ENCODE data around the gene ALK.

The ALK gene

DNA sequence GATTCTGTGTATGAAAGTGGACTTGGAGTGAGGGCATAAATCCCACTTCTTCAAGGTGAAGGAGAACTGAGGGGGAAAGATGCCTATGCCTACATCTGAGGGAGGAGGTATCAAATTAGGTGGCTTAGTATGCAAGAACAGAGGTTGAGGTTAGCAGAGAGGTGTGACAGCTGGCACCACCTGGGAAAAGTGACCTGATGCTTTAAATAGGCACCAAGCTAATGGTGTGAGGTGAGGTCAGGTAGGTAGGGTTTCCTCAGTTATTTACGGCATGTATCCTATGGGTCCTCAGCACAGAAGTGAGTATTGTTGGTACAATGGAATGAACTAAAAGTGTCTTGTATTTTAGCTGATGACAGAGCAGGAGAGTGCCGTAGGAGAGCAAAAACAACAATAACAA lies 439.0 kb downstream of the ALK start:
- Mint-ChIP-seq H3K27ac (no peak overlapping the region), H3K36me3 (no peaks in the 10 kb centered on the region), H3K9me3 (ENCODE audit: low read depth) (no peaks in the 10 kb centered on the region), H3K27me3 (peaks cover 2% of the 10 kb centered on the region), H3K4me1 (ENCODE audit: low read depth) (no peaks in the 10 kb centered on the region), H3K4me3 (no peak overlapping the region)

DNA sequence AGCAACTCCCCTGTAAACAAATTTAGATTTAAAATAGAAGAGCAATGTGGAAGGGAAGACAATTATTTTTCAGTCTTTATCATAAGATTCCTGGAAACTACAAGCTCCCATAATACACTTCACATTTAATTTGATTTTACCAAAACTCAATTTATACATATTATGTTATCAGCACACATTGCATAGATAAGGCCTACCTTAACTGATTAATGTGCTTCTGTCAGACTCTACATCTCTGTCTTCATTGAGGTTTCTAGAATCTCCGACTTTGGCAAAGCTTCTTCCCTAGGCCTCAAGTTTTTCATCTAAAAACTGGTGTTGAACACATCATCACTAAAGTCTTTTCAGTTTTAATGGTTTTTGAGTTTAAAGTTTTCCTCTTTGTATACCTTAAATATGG lies 440.1 kb downstream of the ALK start:
- Mint-ChIP-seq H3K27ac (no peak overlapping the region), H3K9me3 (ENCODE audit: low read depth) (no peaks in the 10 kb centered on the region), H3K27me3 (peaks cover 3% of the 10 kb centered on the region), H3K4me1 (ENCODE audit: low read depth) (no peaks in the 10 kb centered on the region), H3K4me3 (no peak overlapping the region), H3K36me3 (no peaks in the 10 kb centered on the region)

DNA sequence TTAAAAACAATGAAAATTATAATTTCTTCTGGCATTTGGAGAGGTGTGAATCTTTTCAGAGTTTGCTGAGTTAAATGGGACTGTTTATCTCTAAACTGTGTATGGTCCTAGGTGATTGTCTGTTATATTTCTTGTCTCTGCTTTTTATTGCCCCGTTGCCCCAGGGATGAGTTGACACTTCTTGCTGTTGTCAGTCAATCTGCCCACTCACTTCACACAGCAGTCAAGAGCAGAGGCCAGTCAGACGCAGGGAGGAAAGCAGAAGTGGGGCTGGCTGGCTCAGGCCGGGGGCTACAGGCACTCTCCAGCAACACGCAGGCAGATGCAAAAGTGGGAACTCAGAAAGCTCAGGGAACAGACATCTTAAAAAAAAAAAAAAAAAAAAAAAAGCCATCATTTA lies 441.0 kb downstream of the ALK start:
- Mint-ChIP-seq H3K27me3 (peaks cover 3% of the 10 kb centered on the region), H3K4me1 (ENCODE audit: low read depth) (no peaks in the 10 kb centered on the region), H3K4me3 (no peak overlapping the region), H3K27ac (no peak overlapping the region), H3K36me3 (no peaks in the 10 kb centered on the region), H3K9me3 (ENCODE audit: low read depth) (no peaks in the 10 kb centered on the region)

DNA sequence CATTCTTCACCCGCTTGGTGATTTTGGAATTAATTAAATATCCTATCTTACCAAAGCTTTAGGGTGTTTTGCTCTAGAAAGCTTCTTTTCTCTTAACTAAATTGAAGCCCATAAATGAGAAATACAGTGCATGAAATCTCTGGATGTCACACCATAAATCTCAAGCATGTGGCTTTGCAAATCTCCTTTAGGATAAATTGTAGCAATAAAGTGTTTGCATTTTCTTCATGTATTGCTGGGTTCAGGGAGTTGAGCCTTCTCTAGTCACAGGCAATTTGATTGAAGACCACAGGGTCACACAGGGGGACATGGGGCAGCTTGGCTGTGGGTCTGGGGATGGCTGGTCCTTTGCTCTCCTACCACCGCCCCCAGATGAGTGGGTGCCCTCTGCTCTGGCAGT lies 442.0 kb downstream of the ALK start:
- H3K4me3 Mint-ChIP-seq = no peak overlapping the region
- H3K27ac Mint-ChIP-seq = no peak overlapping the region
- no peaks in the 10 kb centered on the region for H3K36me3 Mint-ChIP-seq
- no peaks in the 10 kb centered on the region for H3K4me1 Mint-ChIP-seq (ENCODE audit: low read depth)
- peaks cover 3% of the 10 kb centered on the region for H3K27me3 Mint-ChIP-seq
- H3K9me3 Mint-ChIP-seq (ENCODE audit: low read depth) = no peaks in the 10 kb centered on the region

DNA sequence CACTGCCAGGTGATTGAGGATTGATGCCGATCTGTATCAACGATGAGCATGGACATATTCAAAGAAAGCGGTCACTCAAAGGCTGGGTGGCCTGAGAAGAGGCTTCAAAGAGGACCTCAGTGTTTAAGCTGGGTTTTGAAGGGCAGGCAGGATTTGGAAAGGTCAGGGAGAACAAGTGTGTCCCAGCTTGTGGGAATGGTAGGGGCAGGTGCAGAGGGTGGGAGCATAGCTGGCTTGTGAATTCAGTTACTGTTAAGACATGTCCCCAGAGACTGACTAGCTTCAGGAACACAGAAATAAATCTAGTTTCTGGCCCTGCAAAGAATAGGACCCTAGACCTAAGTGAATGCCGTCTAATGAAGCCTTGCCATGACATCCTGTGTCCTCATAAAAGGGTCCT lies 442.7 kb downstream of the ALK start:
- H3K27ac Mint-ChIP-seq = no peak overlapping the region
- H3K9me3 Mint-ChIP-seq (ENCODE audit: low read depth) = no peaks in the 10 kb centered on the region
- H3K36me3 Mint-ChIP-seq = no peaks in the 10 kb centered on the region
- no peaks in the 10 kb centered on the region for H3K4me1 Mint-ChIP-seq (ENCODE audit: low read depth)
- peaks cover 5% of the 10 kb centered on the region for H3K27me3 Mint-ChIP-seq
- no peak overlapping the region for H3K4me3 Mint-ChIP-seq

DNA sequence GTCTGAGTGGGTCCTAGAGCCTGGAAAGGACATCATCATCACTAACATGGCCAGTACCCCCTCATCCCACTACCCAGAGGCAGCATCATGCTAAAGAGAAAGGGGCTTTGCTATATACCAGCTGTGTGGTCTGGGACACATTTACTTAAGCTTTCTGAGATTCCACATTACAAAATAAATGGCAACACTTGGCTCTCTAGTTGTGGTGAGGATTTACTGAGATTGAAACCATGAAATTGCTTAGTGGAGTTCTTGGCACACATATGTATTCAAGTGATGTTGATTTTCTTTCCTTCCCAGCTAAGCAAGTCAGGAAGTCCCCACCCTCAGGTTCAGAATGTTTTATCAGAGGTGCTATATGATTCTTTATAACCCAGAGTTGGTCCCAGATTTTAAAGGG lies 444.2 kb downstream of the ALK start:
- H3K4me3 Mint-ChIP-seq = no peak overlapping the region
- no peaks in the 10 kb centered on the region for H3K4me1 Mint-ChIP-seq (ENCODE audit: low read depth)
- H3K36me3 Mint-ChIP-seq = no peaks in the 10 kb centered on the region
- no peak overlapping the region for H3K27ac Mint-ChIP-seq
- H3K9me3 Mint-ChIP-seq (ENCODE audit: low read depth) = peaks cover 4% of the 10 kb centered on the region
- peaks cover 6% of the 10 kb centered on the region for H3K27me3 Mint-ChIP-seq

DNA sequence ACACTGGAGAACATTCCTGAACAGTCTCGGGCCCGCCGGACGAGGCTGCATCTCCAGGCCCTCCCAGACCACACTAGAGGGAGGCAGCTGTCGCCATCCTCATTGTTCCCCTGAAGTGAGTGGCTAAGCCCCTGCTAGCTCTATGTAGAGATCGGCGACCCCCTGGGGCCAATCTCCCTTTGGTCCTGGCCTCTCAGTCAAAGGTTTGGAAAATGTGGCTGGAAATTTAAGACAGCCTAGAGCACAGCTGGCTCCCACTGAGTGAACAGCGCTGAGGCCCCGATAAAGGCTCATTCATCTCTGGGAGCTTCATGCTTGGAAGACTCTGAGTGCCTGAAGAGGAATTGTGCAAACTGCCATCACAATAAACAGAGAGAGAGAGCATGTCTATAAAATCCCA lies 445.9 kb downstream of the ALK start:
- H3K27ac Mint-ChIP-seq = no peak overlapping the region
- no peaks in the 10 kb centered on the region for H3K4me1 Mint-ChIP-seq (ENCODE audit: low read depth)
- no peaks in the 10 kb centered on the region for H3K36me3 Mint-ChIP-seq
- H3K4me3 Mint-ChIP-seq = no peak overlapping the region
- peaks cover 6% of the 10 kb centered on the region for H3K9me3 Mint-ChIP-seq (ENCODE audit: low read depth)
- peaks cover 6% of the 10 kb centered on the region for H3K27me3 Mint-ChIP-seq

DNA sequence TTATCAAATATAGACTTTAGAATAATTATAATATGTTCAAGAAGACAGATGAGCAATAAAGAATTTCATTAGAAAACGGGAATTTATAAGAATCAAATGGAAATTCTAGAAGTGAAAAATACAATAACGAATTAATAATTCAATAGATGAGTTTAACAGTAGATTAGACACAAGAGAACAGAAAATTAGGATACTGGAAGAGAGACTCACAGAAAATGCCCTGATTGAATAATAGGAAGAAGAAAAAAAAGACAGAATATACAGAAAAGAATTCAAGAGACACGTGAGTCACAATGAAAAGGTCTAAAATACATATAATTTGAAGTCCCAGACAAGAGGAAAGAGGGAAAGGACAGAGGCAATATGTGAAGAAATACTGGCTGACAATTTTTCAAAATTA lies 451.4 kb downstream of the ALK start:
- peaks cover 5% of the 10 kb centered on the region for H3K27me3 Mint-ChIP-seq
- peaks cover 18% of the 10 kb centered on the region for H3K9me3 Mint-ChIP-seq (ENCODE audit: low read depth)
- no peak overlapping the region for H3K4me3 Mint-ChIP-seq
- no peaks in the 10 kb centered on the region for H3K36me3 Mint-ChIP-seq
- no peak overlapping the region for H3K27ac Mint-ChIP-seq
- no peaks in the 10 kb centered on the region for H3K4me1 Mint-ChIP-seq (ENCODE audit: low read depth)

DNA sequence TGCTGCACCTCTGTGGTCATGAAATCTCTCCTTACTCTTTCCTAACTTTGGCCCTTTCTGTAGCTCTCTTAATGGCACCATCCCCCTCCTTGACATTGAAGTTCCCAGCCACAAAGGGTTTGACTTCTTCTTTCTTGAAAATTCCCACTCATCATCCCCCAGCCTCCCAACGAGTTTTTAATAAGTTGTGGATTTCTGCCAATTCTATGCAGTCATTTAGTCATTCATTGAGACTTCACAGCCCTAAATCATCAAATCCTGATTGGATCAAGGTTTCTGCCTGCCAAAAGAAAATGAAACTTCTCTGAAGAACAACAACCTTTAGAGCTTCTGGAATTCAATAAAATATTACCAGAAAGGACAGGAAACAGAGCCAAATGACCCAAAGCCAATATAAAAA lies 451.9 kb downstream of the ALK start:
- Mint-ChIP-seq H3K4me3 (no peak overlapping the region), H3K36me3 (no peaks in the 10 kb centered on the region), H3K9me3 (ENCODE audit: low read depth) (peaks cover 18% of the 10 kb centered on the region), H3K4me1 (ENCODE audit: low read depth) (no peaks in the 10 kb centered on the region), H3K27ac (no peak overlapping the region), H3K27me3 (peaks cover 5% of the 10 kb centered on the region)

DNA sequence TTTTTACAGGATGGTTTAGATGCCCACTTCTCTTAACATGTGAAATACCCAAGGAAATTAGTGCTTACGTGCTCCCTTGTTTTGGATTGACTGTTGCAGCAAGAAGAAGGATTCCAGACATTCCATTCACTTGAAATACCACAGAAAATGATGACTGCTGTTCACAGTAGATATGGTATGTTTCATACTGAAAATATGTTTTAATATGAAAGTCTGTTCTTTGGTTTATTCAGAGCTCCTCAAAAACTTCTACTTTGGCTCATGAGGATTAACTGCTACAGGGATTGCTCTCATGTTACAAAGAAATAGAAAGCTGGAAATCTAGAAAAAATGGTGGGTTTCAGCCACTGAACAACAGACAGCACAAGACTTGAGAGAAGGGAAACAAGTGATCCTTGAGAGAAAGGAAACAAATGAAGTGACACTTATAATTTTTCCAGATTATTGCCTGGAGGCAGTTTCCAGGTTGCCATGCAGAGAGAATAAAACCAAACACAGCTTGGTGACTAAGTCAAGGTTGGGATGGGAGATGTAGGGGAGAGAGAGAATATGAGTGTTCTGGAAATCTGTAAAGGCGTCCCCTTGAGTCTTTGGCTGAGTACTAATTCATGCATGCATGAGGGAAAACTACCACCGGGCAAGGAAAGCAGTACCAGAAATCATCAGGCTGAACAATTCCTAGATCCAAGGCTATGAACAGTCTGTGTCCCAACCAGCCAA lies 458.0 kb downstream of the ALK start:
- no peak overlapping the region for H3K27ac Mint-ChIP-seq

DNA sequence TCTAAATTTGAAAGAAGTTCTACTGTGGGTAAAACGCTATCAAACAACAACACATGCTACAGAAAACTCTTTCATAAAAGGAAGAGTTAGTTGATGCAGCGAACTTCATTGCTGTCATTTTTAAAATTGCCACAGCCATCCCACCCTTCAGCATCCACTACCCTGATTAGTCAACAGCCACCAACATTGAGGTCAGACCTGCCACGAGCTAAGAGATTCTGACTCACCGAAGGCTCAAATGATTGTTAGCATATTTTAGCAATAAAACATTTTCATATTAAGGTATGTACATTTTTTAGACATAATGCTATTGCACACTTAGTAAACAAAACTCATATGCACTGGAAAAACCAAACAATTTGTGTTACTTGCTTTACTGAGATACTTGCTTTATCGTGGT lies 459.1 kb downstream of the ALK start:
- Mint-ChIP-seq H3K9me3 (ENCODE audit: low read depth) (no peaks in the 10 kb centered on the region), H3K36me3 (no peaks in the 10 kb centered on the region), H3K4me1 (ENCODE audit: low read depth) (no peaks in the 10 kb centered on the region), H3K27me3 (peaks cover 8% of the 10 kb centered on the region), H3K27ac (no peak overlapping the region), H3K4me3 (no peak overlapping the region)

More for the DNA sequence above, 458.0 kb downstream of the ALK start:
- peaks cover 6% of the 10 kb centered on the region for H3K27me3 Mint-ChIP-seq
- H3K36me3 Mint-ChIP-seq = no peaks in the 10 kb centered on the region
- H3K9me3 Mint-ChIP-seq (ENCODE audit: low read depth) = no peaks in the 10 kb centered on the region
- H3K4me1 Mint-ChIP-seq (ENCODE audit: low read depth) = no peaks in the 10 kb centered on the region
- H3K4me3 Mint-ChIP-seq = no peak overlapping the region

DNA sequence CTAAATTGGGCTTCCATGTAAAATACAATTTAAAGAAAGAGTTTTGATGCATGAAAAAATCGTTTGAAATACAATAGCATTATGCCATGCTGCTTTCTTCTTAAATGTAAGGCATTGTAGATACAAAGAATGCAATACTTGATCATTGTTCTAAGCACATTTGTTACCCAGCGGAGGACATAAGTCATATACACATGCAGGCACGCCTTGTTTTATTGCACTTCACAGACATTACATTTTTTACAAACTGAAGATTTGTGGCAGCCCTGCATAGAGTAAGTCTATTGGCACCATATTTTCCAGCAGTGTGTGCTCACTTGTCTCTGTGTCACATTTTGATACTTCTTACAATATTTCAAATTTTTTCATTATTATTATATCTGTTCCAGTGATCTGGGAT lies 461.2 kb downstream of the ALK start:
- no peak overlapping the region for H3K27ac Mint-ChIP-seq
- no peaks in the 10 kb centered on the region for H3K4me1 Mint-ChIP-seq (ENCODE audit: low read depth)
- no peak overlapping the region for H3K4me3 Mint-ChIP-seq
- peaks cover 9% of the 10 kb centered on the region for H3K27me3 Mint-ChIP-seq
- no peaks in the 10 kb centered on the region for H3K36me3 Mint-ChIP-seq
- H3K9me3 Mint-ChIP-seq (ENCODE audit: low read depth) = no peaks in the 10 kb centered on the region

DNA sequence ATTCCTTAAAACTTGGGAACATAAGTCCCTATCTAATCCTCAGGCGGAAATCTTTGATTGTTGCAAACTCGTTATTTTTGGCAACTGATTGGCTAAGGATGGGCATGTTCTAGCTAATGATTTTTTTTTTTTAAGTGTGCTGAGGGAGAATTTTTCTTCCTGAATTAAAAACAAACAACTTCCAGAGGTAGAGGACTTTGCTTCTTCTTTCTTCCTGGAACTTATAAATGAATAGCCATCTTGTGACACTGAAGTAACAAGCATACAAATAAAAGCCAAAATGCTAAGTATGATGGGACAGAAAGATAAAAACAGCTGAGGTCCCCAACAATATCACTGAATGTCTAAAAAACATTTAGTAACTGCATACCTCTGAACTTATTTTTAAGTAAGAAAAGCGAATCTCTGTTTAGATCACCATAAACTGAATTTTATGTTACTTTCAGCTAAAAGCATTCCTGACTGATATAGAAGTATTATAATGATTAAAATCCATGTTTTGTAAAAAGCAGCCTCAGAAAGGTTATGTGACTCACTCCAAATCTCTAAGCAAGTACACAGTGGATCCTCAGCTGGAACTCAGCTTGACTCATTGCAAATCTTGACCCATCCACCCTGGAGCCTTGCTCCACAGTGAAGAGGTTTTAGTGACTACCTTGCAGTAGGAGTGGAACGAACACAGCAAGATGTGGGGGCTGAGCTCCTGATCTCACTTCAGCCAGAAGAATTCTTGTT lies 461.8 kb downstream of the ALK start:
- Mint-ChIP-seq H3K4me3 (no peak overlapping the region), H3K4me1 (ENCODE audit: low read depth) (no peaks in the 10 kb centered on the region), H3K27ac (no peak overlapping the region), H3K9me3 (ENCODE audit: low read depth) (no peaks in the 10 kb centered on the region), H3K27me3 (peaks cover 9% of the 10 kb centered on the region), H3K36me3 (no peaks in the 10 kb centered on the region)

DNA sequence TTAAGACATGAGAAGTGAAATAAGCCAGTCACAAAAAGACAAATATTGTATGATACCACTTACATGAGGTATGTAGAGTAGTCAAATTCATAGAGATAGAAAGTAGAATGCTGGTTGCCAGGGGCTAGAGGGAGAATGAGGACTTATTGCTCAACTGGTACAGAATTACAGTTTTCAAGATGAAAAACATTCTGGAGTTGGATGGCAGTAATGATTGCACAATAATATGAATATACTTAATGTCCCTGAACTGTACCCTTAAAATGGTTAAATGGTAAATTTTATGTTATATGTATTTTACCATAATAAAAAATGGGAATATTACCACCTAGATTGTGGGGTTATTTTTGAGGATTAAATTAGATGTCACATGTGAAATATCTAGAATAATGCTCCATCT lies 465.0 kb downstream of the ALK start:
- Mint-ChIP-seq H3K36me3 (no peaks in the 10 kb centered on the region), H3K9me3 (ENCODE audit: low read depth) (no peaks in the 10 kb centered on the region), H3K4me3 (no peak overlapping the region), H3K27ac (no peak overlapping the region), H3K4me1 (ENCODE audit: low read depth) (no peaks in the 10 kb centered on the region), H3K27me3 (peaks cover 5% of the 10 kb centered on the region)

DNA sequence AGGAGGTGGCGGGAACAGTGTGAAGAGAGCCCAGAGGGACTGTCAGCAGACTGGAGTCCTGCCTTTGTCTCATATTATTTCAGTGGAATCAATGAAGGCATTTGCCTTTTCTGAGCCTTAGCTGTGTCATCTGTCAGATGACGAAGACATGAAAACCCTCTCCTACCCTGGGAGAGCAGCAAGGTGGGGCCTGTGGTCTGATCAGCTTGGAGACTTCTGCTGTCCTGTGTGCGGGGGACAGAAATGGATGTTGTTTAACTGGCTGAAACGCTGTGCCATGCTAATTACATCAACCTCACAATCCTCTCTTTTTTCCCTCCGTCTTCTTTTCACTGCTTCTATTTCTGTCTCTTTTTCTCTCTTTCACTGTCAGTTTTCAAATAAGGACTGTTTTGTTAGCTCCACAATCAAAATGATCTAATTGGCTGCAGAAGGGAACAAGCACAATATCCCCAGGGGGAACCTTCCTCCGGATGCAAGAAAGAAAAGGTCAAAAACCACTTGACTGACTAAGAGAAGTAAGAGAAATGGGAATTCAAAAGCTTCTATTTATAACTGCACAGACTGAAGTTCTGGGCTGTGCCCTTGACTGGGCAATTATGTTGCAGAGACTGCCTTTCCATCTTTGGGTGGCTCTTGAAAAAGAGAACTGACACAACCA lies 466.1 kb downstream of the ALK start:
- H3K27ac Mint-ChIP-seq = no peak overlapping the region
- peaks cover 8% of the 10 kb centered on the region for H3K27me3 Mint-ChIP-seq
- no peak overlapping the region for H3K4me3 Mint-ChIP-seq
- H3K4me1 Mint-ChIP-seq (ENCODE audit: low read depth) = no peaks in the 10 kb centered on the region
- H3K36me3 Mint-ChIP-seq = no peaks in the 10 kb centered on the region
- H3K9me3 Mint-ChIP-seq (ENCODE audit: low read depth) = no peaks in the 10 kb centered on the region
